HepG2 (cell line): ENCODE data around the gene RSF1. TPM values are rescaled to one million over a fixed set of nuclear protein-coding genes. Genes with fewer than 3 reads are reported as not detected.
A peak's percentile ranks its signal among the peaks of the same experiment; 100 is the strongest.

Experiments used
- ATAC-seq: fragments of 200-7000 bp; cut with Tn5 transposase; 3 replicates; pipeline ENCODE4 v1.9.1; 2020; ENCODE audit warnings: mild to moderate bottlenecking, moderate library complexity
- BruUV-seq: library from RNA; stranded (reverse); fragments of 400-500 nt; replicated peaks from 2 replicates; lab custom pipeline; 2021; lab: Mats Ljungman, UMichigan
- CTCF ChIA-PET: fragments of 300-600 bp; formaldehyde crosslinking; extraction: SDS; loops from one replicate; lab custom pipeline; 2021; ENCODE audit warnings: low total read pairs, inconsistent platforms, low intra/inter-chr PET ratio; lab: Yijun Ruan, JAX
- POLR2A ChIA-PET: fragments of 350-600 bp; sonication (Branson Sonifier 250); formaldehyde crosslinking; loops from one replicate; lab custom pipeline; 2020; ENCODE audit warnings: antibody characterized with exemption, inconsistent platforms; lab: Yijun Ruan, JAX
- DNase-seq: peaks from one replicate; pipeline ENCODE4 v3.0.0-alpha.2; 2015; ENCODE audit warnings: low spot score
- FAIRE-seq: peaks from 3 replicates; lab custom pipeline; 2011; peaks lifted over from hg19 to GRCh38; lab: Jason Lieb, UNC
- H2AFZ ChIP-seq: one replicate; pipeline ENCODE4 v1.6.1; 2011; ENCODE audit warnings: low read length, inconsistent platforms
- H3K27ac ChIP-seq: fragments of 300-600 bp; 3 replicates; pipeline ENCODE4 v1.8.0; 2011; ENCODE audit warnings: mixed run types, mild to moderate bottlenecking, mixed read lengths, low read length, inconsistent platforms; ENCODE audit not compliant: insufficient read depth; ENCODE audit errors: extremely low read length
- H3K27me3 ChIP-seq, 2 experiments: fragments of 200-600 bp in 1 of 2; 2 replicates in 1 of 2; 3 replicates in 1 of 2; pipeline versions ENCODE4 v1.6.0 to v1.8.0; 2011; ENCODE audit warnings: low read length in 2 of 2, mild to moderate bottlenecking in 2 of 2, moderate library complexity in 2 of 2, inconsistent platforms in 1 of 2; ENCODE audit not compliant: insufficient read depth in 2 of 2, control insufficient read depth in 1 of 2
- H3K36me3 ChIP-seq, 2 experiments: fragments of 200-600 bp in 1 of 2; replicated peaks in 1 of 2; 2 replicates in 1 of 2; 3 replicates in 1 of 2; pipeline versions ENCODE4 v1.5.1 to v1.8.0; 2011; ENCODE audit warnings: low read length in 2 of 2, inconsistent platforms in 1 of 2; ENCODE audit not compliant: insufficient read depth in 2 of 2, control insufficient read depth in 1 of 2
- H3K4me1 ChIP-seq: 2 replicates; pipeline ENCODE4 v1.5.1; 2012; ENCODE audit warnings: low read length, inconsistent platforms; ENCODE audit not compliant: insufficient read depth
- H3K4me2 ChIP-seq: 2 replicates; pipeline ENCODE4 v1.6.0; 2011; ENCODE audit warnings: low read depth, low read length, inconsistent platforms
- H3K4me3 ChIP-seq, 3 experiments: fragments of 200-600 bp in 1 of 3; sonication (generic), shearing (Covaris generic) in 1 of 3; replicated peaks in 1 of 3; 2 replicates each; pipeline ENCODE4 v1.5.1; 2011 to 2016; ENCODE audit warnings: low read length in 3 of 3, inconsistent platforms in 2 of 3, low read depth in 2 of 3, mild to moderate bottlenecking in 2 of 3, control low read depth in 1 of 3, mixed read lengths in 1 of 3; ENCODE audit not compliant: insufficient read depth in 1 of 3
- H3K79me2 ChIP-seq: one replicate; pipeline ENCODE4 v1.6.1; 2011; ENCODE audit warnings: low read length, inconsistent platforms; ENCODE audit not compliant: insufficient read depth
- H3K9ac ChIP-seq: 2 replicates; pipeline ENCODE4 v1.6.0; 2011; ENCODE audit warnings: mild to moderate bottlenecking, low read depth, low read length, inconsistent platforms; ENCODE audit not compliant: insufficient read depth
- H3K9me3 ChIP-seq: 2 replicates; pipeline ENCODE4 v1.5.1; 2012; ENCODE audit warnings: mild to moderate bottlenecking, low read length
- H4K20me1 ChIP-seq: 2 replicates; pipeline ENCODE4 v1.6.0; 2011; ENCODE audit warnings: inconsistent platforms, mild to moderate bottlenecking, low read length, moderate library complexity; ENCODE audit not compliant: insufficient read depth
- CEBPB ChIP-seq: IDR thresholded peaks from 2 replicates; pipeline ENCODE4 v1.6.1; 2011; ENCODE audit warnings: low read depth, low read length, improper control_type of control experiment, borderline replicate concordance
- CEBPG ChIP-seq: IDR thresholded peaks from 2 replicates; pipeline ENCODE4 v1.6.1; 2016
- GABPA ChIP-seq, 2 experiments: IDR thresholded peaks; 2 replicates each; pipeline ENCODE4 v1.6.1; 2011 to 2016; ENCODE audit warnings: low read depth in 2 of 2, low read length in 1 of 2, missing biosample characterization in 1 of 2, missing genetic modification characterization in 1 of 2
- GPN1 ChIP-seq: sonication (generic); formaldehyde crosslinking; IDR thresholded peaks from 2 replicates; pipeline ENCODE4 v1.5.1; 2020; ENCODE audit warnings: missing genetic modification reagents, borderline replicate concordance
- HNF4A ChIP-seq: sonication (generic); formaldehyde crosslinking; IDR thresholded peaks from 2 replicates; pipeline ENCODE4 v1.4.0; 2020; ENCODE audit warnings: missing genetic modification reagents
- IRF2 ChIP-seq: IDR thresholded peaks from 2 replicates; pipeline ENCODE4 v1.6.1; 2018; ENCODE audit warnings: missing genetic modification reagents, missing compliant biosample characterization
- MLLT10 ChIP-seq: sonication (generic); formaldehyde crosslinking; IDR thresholded peaks from 2 replicates; pipeline ENCODE4 v1.4.0; 2020; ENCODE audit warnings: missing genetic modification reagents
- REST ChIP-seq, 2 experiments: IDR thresholded peaks; 2 replicates each; pipeline ENCODE4 v1.6.1; 2011 to 2012; ENCODE audit warnings: low read length in 2 of 2, borderline replicate concordance in 1 of 2, low read depth in 1 of 2, mild to moderate bottlenecking in 1 of 2, moderate library complexity in 1 of 2
- RNF2 ChIP-seq: fragments of 450-650 bp; conservative IDR thresholded peaks from 2 replicates; pipeline ENCODE4 v1.6.1; 2016; ENCODE audit warnings: low read depth
- TFAP4 ChIP-seq: sonication (generic); IDR thresholded peaks from 2 replicates; pipeline ENCODE4 v1.6.1; 2016; ENCODE audit warnings: low read depth, borderline replicate concordance
- WIZ ChIP-seq: sonication (generic); formaldehyde crosslinking; IDR thresholded peaks from 2 replicates; pipeline ENCODE4 v1.5.1; 2020; ENCODE audit warnings: mild to moderate bottlenecking, missing genetic modification reagents
- ZNF10 ChIP-seq: sonication (generic); formaldehyde crosslinking; IDR thresholded peaks from 2 replicates; pipeline ENCODE4 v1.4.0; 2020; ENCODE audit warnings: mild to moderate bottlenecking, low read depth, missing genetic modification reagents, borderline replicate concordance
- ZNF33B ChIP-seq: sonication (generic); formaldehyde crosslinking; IDR thresholded peaks from 2 replicates; pipeline ENCODE4 v1.5.1; 2020; ENCODE audit warnings: mild to moderate bottlenecking, missing genetic modification reagents
- WGBS: methylation state at CpG from one replicate; pipeline ENCODE4 v1.1.6; 2017; ENCODE audit warnings: low lambda C conversion rate; 5-methylcytosine and 5-hydroxymethylcytosine counted together
- in situ Hi-C: cut with HindIII; loops from 2 replicates; pipeline ENCODE4 v1.10.0; 2017; ENCODE audit warnings: low pct_unique_long_range_greater_than_20kb; ENCODE audit not compliant: extremely low pct_ligation_motif_present
- intact Hi-C: fragments of 100-400 bp; cut with micrococcal nuclease; formaldehyde crosslinking; loops from one replicate; pipeline ENCODE4 v1.10.0; 2022; ENCODE audit not compliant: unreplicated experiment
- polyA plus RNA-seq, 8 experiments: library from polyadenylated mRNA; depleted of rRNA in 3 of 8; stranded (reverse) in 7 of 8; unstranded in 1 of 8; fragments of >200 nt; fragmentation: Illumina TruSeq in 4 of 8; extraction: Trizol in 4 of 8; gene quantifications; 2 replicates each; pipeline versions ENCODE4 v1.2.1 to v1.2.3, GENCODE V29; 2011 to 2016; ENCODE audit warnings: low read depth in 4 of 8, missing spikeins in 1 of 8, mixed read lengths in 1 of 8; ENCODE audit not compliant: insufficient read depth in 1 of 8
- total RNA-seq, 5 experiments: library from RNA; depleted of rRNA; stranded (reverse); fragments of >200 nt; fragmentation: Illumina TruSeq; extraction: Trizol; gene quantifications; 2 replicates each; pipeline ENCODE4 v1.2.3, GENCODE V29; 2016; ENCODE audit warnings: low read depth in 1 of 5
- TF ChIP-seq, protein P1 (sequence below): sonication (generic); formaldehyde crosslinking; IDR thresholded peaks from 2 replicates; pipeline ENCODE4 v1.4.0; 2020; ENCODE audit warnings: missing genetic modification reagents
- TF ChIP-seq, protein P2 (sequence below): sonication (generic); formaldehyde crosslinking; IDR thresholded peaks from 2 replicates; pipeline ENCODE4 v1.4.0; 2020; ENCODE audit warnings: missing genetic modification reagents

The RSF1 gene
- total and polyA plus RNA-seq, 2 of the 13 experiments (the other 11 are each of a cell fraction or from before 2014, with no cell fraction given), result 15.5 to 33.1 TPM

DNA sequence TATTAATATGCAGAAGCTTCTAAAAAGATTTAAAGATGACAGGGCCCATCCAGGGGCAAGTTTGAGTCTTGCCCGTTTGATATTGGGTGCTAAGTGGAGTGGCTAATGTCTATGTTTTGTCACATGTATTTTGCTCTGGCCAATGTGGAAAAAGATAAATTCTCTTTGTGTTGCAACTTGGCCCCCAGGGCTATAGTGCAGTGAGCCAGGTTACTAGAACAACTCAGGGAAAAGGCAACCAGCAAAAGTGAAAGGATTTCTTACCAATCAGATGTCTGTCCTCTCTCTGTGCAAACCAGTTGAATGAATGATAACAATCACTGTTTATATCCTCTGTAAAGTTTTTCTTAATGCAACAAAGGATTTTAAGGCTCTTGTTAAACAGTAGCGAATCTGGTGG lies 178.3 kb downstream of the RSF1 start:
- Histone ChIP-seq H3K4me1 (peaks cover 32% of the 10 kb centered on the region), H3K36me3 (no peaks in the 10 kb centered on the region), H4K20me1 (no peaks in the 10 kb centered on the region), H3K4me2 (peak overlapping the region; percentile 56), H3K9me3 (peaks cover 17% of the 10 kb centered on the region), H3K79me2 (peaks cover 6% of the 10 kb centered on the region), H2AFZ (peak overlapping the region; percentile 88), H3K9ac (peak overlapping the region; percentile 37; the same call in 1 of the 2 replicates), H3K4me3 (peak overlapping the region in 2 of 3 experiments; percentile 12 to 27; a peak in 2 of 6 replicates), H3K27ac (peak overlapping the region; percentile 4), H3K27me3 (no peaks in the 10 kb centered on the region)
- 29% methylated on average over 2 of the region's 2 CpGs for WGBS
- in situ Hi-C loops (no loop called here), intact Hi-C loops (no loop called here)
- no TSS peak for BruUV-seq
- ChIA-PET POLR2A (no interaction called here), CTCF (no interaction called here)
- DNase-seq (peak; percentile 16), ATAC-seq (peak; percentile 8; the same call in 2 of the 3 replicates), FAIRE-seq (no peak)
- TF ChIP-seq HNF4A (CRISPR knock-in tag) (peak; percentile 46; the same call in 1 of the 2 replicates), CEBPB (peak; percentile 59; the same call in 1 of the 2 replicates), CEBPG (CRISPR knock-in tag) (0 out of 2 replicates have a peak, but pooled peaks have one; percentile 13), WIZ (CRISPR knock-in tag) (no peak), GABPA (IDR thresholded peaks at IDR 0.05; ENCODE audit: low read depth, low read length) (no peak), GABPA (CRISPR knock-in tag; IDR thresholded peaks at IDR 0.05; ENCODE audit: low read depth) (no peak), GPN1 (CRISPR knock-in tag) (no peak), TFAP4 (no peak), ZNF10 (CRISPR knock-in tag) (no peak), IRF2 (CRISPR knock-in tag) (no peak), ZNF33B (CRISPR knock-in tag) (no peak), MLLT10 (CRISPR knock-in tag) (no peak), RNF2 (no peak), REST (IDR thresholded peaks at IDR 0.05; ENCODE audit: borderline replicate concordance in 1 of 2, low read depth in 1 of 2, low read length in 2 of 2) (no peak)
- TF ChIP-seq, protein P1, sequence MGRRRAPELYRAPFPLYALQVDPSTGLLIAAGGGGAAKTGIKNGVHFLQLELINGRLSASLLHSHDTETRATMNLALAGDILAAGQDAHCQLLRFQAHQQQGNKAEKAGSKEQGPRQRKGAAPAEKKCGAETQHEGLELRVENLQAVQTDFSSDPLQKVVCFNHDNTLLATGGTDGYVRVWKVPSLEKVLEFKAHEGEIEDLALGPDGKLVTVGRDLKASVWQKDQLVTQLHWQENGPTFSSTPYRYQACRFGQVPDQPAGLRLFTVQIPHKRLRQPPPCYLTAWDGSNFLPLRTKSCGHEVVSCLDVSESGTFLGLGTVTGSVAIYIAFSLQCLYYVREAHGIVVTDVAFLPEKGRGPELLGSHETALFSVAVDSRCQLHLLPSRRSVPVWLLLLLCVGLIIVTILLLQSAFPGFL (CRISPR knock-in tag), result no peak
- TF ChIP-seq, protein P2, sequence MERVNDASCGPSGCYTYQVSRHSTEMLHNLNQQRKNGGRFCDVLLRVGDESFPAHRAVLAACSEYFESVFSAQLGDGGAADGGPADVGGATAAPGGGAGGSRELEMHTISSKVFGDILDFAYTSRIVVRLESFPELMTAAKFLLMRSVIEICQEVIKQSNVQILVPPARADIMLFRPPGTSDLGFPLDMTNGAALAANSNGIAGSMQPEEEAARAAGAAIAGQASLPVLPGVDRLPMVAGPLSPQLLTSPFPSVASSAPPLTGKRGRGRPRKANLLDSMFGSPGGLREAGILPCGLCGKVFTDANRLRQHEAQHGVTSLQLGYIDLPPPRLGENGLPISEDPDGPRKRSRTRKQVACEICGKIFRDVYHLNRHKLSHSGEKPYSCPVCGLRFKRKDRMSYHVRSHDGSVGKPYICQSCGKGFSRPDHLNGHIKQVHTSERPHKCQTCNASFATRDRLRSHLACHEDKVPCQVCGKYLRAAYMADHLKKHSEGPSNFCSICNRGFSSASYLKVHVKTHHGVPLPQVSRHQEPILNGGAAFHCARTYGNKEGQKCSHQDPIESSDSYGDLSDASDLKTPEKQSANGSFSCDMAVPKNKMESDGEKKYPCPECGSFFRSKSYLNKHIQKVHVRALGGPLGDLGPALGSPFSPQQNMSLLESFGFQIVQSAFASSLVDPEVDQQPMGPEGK (CRISPR knock-in tag), result no peak
